PC-9 (cell line): ENCODE measurements around the gene MIEN1. TPM values are rescaled to one million over a fixed set of nuclear protein-coding genes. Genes with fewer than 3 reads are reported as not detected.

ENCODE experiments used
- BruUV-seq: library from RNA; stranded (reverse); fragments of 400-500 nt; replicated peaks from 2 replicates; lab custom pipeline; 2021; lab: Mats Ljungman, UMichigan
- CTCF ChIA-PET: fragments of 300-600 bp; sonication (Branson Sonifier 250); formaldehyde crosslinking; loops from one replicate; lab custom pipeline; 2022; ENCODE audit warnings: antibody characterized with exemption; lab: Charles Lee
- POLR2A ChIA-PET: fragments of 300-600 bp; sonication (Branson Sonifier 250); formaldehyde crosslinking; loops from one replicate; lab custom pipeline; 2022; ENCODE audit warnings: antibody characterized with exemption; ENCODE audit not compliant: unreplicated experiment; lab: Charles Lee
- DNase-seq, 2 experiments: peaks; one replicate each; pipeline versions ENCODE4 v3.0.0 to v3.0.0-alpha.2; 2015 to 2022; ENCODE audit warnings: mixed read lengths in 1 of 2
- H2AFZ ChIP-seq: fragments of 200-600 bp; sonication (generic); 2 replicates; pipeline ENCODE4 v1.8.1; 2017; ENCODE audit warnings: antibody characterized with exemption
- H3F3A ChIP-seq: fragments of 200-600 bp; sonication (generic); 2 replicates; pipeline ENCODE4 v1.8.1; 2017; ENCODE audit warnings: antibody characterized with exemption, mild to moderate bottlenecking, low read depth; ENCODE audit not compliant: insufficient read depth
- H3K27ac ChIP-seq: fragments of 200-600 bp; sonication (generic); 2 replicates; pipeline ENCODE4 v1.6.1; 2016; ENCODE audit warnings: mixed run types
- H3K27me3 ChIP-seq: fragments of 200-600 bp; sonication (generic); 2 replicates; pipeline ENCODE4 v1.6.1; 2016; ENCODE audit warnings: low read depth, mixed run types; ENCODE audit not compliant: insufficient read depth
- H3K36me3 ChIP-seq: fragments of 200-600 bp; sonication (generic); 2 replicates; pipeline ENCODE4 v1.6.1; 2016; ENCODE audit warnings: low read depth, mixed run types
- H3K4me1 ChIP-seq: fragments of 200-600 bp; sonication (generic); replicated peaks from 2 replicates; pipeline ENCODE4 v1.6.1; 2016; ENCODE audit warnings: mixed run types; ENCODE audit not compliant: insufficient read depth
- H3K4me2 ChIP-seq: fragments of 200-600 bp; sonication (generic); 2 replicates; pipeline ENCODE4 v1.6.1; 2017; ENCODE audit warnings: mixed run types
- H3K4me3 ChIP-seq: fragments of 200-600 bp; sonication (generic); 2 replicates; pipeline ENCODE4 v1.6.1; 2016; ENCODE audit warnings: mixed run types
- H3K79me2 ChIP-seq: fragments of 200-600 bp; sonication (generic); 2 replicates; pipeline ENCODE4 v1.6.1; 2017; ENCODE audit warnings: low read depth, mixed run types
- H3K9me2 ChIP-seq: fragments of 200-600 bp; sonication (generic); 2 replicates; pipeline ENCODE4 v1.8.1; 2017; ENCODE audit warnings: mild to moderate bottlenecking; ENCODE audit not compliant: insufficient read depth
- H3K9me3 ChIP-seq: fragments of 200-600 bp; sonication (generic); 2 replicates; pipeline ENCODE4 v1.8.1; 2016; ENCODE audit warnings: low read depth; ENCODE audit not compliant: insufficient read depth
- H4K20me1 ChIP-seq: fragments of 200-600 bp; sonication (generic); 2 replicates; pipeline ENCODE4 v1.8.1; 2017; ENCODE audit not compliant: insufficient read depth
- EZH2 ChIP-seq: fragments of 200-600 bp; sonication (generic); IDR thresholded peaks from 2 replicates; pipeline ENCODE4 v1.8.0; 2017; ENCODE audit warnings: antibody characterized with exemption, low read depth
- intact Hi-C: fragments of 100-400 bp; cut with micrococcal nuclease; formaldehyde crosslinking; loops from one replicate; pipeline ENCODE4 v1.10.0; 2022; ENCODE audit not compliant: unreplicated experiment
- total RNA-seq: library from RNA; stranded (reverse); gene quantifications from 2 replicates; pipeline ENCODE4 v1.2.3, GENCODE V29; 2021
- TF ChIP-seq, protein P1 (sequence below): fragments of 200-600 bp; sonication (generic); conservative IDR thresholded peaks from 2 replicates; pipeline ENCODE4 v1.6.1; 2017; ENCODE audit warnings: mixed run types, antibody characterized with exemption, mild to moderate bottlenecking, moderate library complexity

The MIEN1 gene
- total RNA-seq, 1 experiment from 2014 or later = 49.2 TPM

GRCh38 chr17:39709998-39710964 lies 20.1 kb downstream of the MIEN1 start:
- ChIA-PET CTCF (interaction anchor here (0.5 kb wide), 1 partner anchor 23 kb away, joined by 3 read pairs; no protein-coding TSS in a partner anchor), POLR2A (no interaction called here)
- peaks cover 4% of the 10 kb centered on the region; the same call in 1 of the 2 replicates for H4K20me1 ChIP-seq
- no peak for DNase-seq
- H3K27me3 ChIP-seq = no peaks in the 10 kb centered on the region
- H3K4me3 ChIP-seq = no peak overlapping the region
- no peak overlapping the region for H3K27ac ChIP-seq
- BruUV-seq = no TSS peak
- peaks cover 20% of the 10 kb centered on the region for H3K79me2 ChIP-seq
- H2AFZ ChIP-seq = no peak overlapping the region
- TF ChIP-seq EZH2 = no peak
- TF ChIP-seq, protein P1, sequence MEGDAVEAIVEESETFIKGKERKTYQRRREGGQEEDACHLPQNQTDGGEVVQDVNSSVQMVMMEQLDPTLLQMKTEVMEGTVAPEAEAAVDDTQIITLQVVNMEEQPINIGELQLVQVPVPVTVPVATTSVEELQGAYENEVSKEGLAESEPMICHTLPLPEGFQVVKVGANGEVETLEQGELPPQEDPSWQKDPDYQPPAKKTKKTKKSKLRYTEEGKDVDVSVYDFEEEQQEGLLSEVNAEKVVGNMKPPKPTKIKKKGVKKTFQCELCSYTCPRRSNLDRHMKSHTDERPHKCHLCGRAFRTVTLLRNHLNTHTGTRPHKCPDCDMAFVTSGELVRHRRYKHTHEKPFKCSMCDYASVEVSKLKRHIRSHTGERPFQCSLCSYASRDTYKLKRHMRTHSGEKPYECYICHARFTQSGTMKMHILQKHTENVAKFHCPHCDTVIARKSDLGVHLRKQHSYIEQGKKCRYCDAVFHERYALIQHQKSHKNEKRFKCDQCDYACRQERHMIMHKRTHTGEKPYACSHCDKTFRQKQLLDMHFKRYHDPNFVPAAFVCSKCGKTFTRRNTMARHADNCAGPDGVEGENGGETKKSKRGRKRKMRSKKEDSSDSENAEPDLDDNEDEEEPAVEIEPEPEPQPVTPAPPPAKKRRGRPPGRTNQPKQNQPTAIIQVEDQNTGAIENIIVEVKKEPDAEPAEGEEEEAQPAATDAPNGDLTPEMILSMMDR = no peak
- H3K9me2 ChIP-seq = no peaks in the 10 kb centered on the region
- H3K4me2 ChIP-seq = no peak overlapping the region
- H3K9me3 ChIP-seq = no peaks in the 10 kb centered on the region
- H3F3A ChIP-seq = peaks cover 10% of the 10 kb centered on the region; the same call in 1 of the 2 replicates
- intact Hi-C loops = loop anchor here (5.0 kb wide), 1 partner anchor 42 kb away; no protein-coding TSS in a partner anchor
- no peaks in the 10 kb centered on the region for H3K36me3 ChIP-seq
- H3K4me1 ChIP-seq = peaks cover 27% of the 10 kb centered on the region

DNA sequence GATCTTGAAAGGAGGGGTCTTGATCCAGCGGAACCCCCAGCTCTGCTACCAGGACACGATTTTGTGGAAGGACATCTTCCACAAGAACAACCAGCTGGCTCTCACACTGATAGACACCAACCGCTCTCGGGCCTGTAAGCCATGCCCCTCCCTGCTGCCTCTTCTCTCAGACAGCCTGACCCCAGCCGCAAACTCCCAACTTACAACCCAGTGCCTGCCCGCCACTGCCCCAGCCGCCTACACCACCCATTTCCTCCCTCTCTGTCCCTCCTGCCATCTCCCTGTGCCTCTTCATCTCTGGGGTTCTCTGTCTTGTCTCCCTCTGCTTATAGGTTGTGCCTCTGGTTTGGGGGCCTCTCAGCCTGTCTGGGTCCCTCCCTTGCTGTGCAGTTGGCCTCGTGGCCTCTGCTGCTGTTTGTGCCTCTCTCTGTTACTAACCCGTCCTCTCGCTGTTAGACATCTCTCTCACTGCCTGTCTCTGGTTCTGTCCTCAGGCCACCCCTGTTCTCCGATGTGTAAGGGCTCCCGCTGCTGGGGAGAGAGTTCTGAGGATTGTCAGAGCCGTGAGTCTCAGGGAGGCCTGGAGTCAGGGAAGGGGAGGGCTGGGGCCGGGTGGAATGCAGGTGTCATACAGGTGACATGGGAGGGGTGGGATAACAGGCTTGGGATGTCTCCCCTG lies 20.9 kb downstream of the MIEN1 start:
- H3K27me3 ChIP-seq = no peaks in the 10 kb centered on the region
- H3K4me3 ChIP-seq = no peak overlapping the region
- BruUV-seq = no TSS peak
- intact Hi-C loops = loop anchor here (5.0 kb wide), 1 partner anchor 43 kb away; no protein-coding TSS in a partner anchor
- no peaks in the 10 kb centered on the region for H3K9me2 ChIP-seq
- peaks cover 4% of the 10 kb centered on the region; the same call in 1 of the 2 replicates for H4K20me1 ChIP-seq
- TF ChIP-seq, protein P1 = no peak
- no peak for TF ChIP-seq EZH2
- H3K36me3 ChIP-seq = no peaks in the 10 kb centered on the region
- H3K4me1 ChIP-seq = peaks cover 35% of the 10 kb centered on the region
- no peak for DNase-seq
- peaks cover 13% of the 10 kb centered on the region; the same call in 1 of the 2 replicates for H3F3A ChIP-seq
- H2AFZ ChIP-seq = no peak overlapping the region
- CTCF ChIA-PET = no interaction called here
- H3K27ac ChIP-seq = no peak overlapping the region
- POLR2A ChIA-PET = no interaction called here
- H3K79me2 ChIP-seq = peaks cover 28% of the 10 kb centered on the region
- no peak overlapping the region for H3K4me2 ChIP-seq
- H3K9me3 ChIP-seq = no peaks in the 10 kb centered on the region

DNA sequence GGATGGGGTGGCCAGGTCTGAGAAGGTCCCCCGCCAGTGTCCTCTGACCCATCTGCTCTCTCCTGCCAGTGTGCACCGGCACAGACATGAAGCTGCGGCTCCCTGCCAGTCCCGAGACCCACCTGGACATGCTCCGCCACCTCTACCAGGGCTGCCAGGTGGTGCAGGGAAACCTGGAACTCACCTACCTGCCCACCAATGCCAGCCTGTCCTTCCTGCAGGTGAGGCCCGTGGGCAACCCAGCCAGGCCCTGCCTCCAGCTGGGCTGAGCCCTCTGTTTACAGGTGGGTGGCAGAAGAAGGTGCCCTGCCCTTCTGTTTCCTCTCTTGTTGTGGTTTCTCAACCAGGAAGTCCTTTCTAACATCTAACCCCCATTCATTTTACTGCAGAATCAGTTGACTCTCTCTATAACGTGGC lies 23.4 kb downstream of the MIEN1 start:
- Histone ChIP-seq H3K36me3 (no peaks in the 10 kb centered on the region), H2AFZ (no peak overlapping the region), H3K4me2 (peak overlapping the region; percentile 73), H3K27me3 (no peaks in the 10 kb centered on the region), H3K9me2 (no peaks in the 10 kb centered on the region), H3K9me3 (no peaks in the 10 kb centered on the region), H3K4me3 (no peak overlapping the region), H4K20me1 (peaks cover 4% of the 10 kb centered on the region; the same call in 1 of the 2 replicates), H3K79me2 (peaks cover 51% of the 10 kb centered on the region), H3K27ac (peak overlapping the region; percentile 68), H3K4me1 (peaks cover 60% of the 10 kb centered on the region), H3F3A (peaks cover 37% of the 10 kb centered on the region)
- peak; percentile 26 to 40 for DNase-seq
- intact Hi-C loops = loop anchor here (5.0 kb wide), 1 partner anchor 45 kb away; no protein-coding TSS in a partner anchor
- TF ChIP-seq EZH2 = no peak
- TF ChIP-seq, protein P1 = no peak
- no TSS peak for BruUV-seq
- ChIA-PET CTCF (no interaction called here), POLR2A (no interaction called here)
